ENCODE results near the gene VAV3.
A peak's percentile ranks its signal among the peaks of the same experiment; 100 is the strongest.

VAV3 gene

DNA sequence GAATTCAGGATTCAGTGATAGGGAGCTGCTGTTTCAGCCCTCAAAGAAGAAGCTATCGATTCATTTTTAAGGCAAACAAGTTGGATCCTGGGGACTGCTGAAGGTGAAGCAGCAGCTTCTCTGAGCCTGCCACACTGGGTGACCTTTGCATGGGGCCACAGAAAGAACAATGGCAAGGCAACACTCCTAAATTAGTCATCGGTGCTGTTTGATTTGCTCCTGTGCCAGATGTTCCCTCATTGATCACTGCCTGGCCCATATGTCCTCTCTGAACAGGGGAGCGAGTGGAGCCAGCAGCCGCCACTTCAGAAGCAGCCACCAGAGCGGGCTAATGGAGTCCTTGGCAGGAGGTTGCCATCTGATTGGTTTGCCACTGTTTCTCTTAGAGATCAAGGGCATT is 432.7 kb downstream of the VAV3 start:
- H3K9me3 Mint-ChIP-seq, result no peaks in the 10 kb centered on the region
- H3K4me3 Mint-ChIP-seq, result no peak overlapping the region
- no peaks in the 10 kb centered on the region for H3K36me3 Mint-ChIP-seq (ENCODE audit: low read depth)
- H3K27me3 Mint-ChIP-seq, result no peaks in the 10 kb centered on the region
- no peak overlapping the region for H3K27ac Mint-ChIP-seq
- H3K4me1 Mint-ChIP-seq (ENCODE audit: low read depth), result peaks cover 42% of the 10 kb centered on the region
- intact Hi-C loops (cut with micrococcal nuclease), result no loop called here

DNA sequence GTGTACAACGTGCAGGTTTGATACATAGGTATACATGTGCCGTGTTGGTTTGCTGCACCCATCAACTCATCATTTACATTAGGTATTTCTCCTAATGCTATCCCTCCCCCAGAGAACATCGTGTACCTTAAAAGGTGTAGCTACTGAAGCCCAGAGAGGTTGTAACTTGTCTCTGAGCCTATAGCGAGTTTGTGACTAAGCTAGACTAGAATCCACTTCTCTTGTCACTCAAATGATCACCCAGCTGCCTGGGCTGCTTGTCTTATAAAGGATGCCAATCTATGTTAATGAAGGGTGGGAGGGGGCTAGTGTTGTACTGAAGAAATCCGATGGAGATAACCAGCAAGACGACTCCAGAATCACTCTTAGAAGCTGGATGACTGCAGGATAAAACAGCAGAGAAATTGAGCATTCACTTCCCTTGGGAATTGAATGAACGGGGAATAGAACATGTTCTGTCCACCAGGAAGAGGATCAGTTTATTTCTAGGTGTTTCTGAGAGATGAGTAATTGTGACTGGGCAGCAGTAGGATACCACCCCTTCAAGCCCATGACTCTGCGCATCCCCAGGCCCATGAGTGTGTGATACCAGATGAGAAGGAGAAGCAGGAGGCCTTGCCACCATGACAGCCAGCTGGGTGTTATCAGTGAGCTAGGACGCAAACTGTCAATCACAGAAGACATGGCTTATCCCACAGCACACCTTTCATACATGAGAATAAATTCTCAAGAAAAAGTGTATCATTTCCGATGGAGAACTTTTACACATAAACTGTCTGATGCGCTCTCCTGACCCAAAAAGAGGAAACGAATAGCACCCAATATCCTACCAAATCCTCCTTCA is 433.7 kb downstream of the VAV3 start:
- intact Hi-C loops (cut with micrococcal nuclease), result no loop called here

DNA sequence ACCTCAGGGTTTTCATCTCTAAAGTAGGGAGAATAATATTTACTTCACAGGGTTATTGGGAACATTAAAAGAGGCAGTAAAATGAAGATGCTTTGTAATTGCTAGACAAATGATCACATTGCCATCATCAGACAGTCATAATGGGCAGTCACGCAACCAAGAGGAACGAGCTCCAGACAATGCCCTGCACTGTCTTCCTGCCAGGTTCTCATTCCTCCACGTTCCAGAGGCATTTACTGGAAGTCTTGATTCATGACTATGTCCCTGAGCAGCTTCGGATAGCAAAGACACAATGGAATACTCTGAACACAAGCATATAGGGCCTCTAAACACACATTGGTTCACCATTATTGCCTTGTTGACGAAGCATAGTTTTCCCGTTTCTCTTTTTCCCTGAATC is 434.4 kb downstream of the VAV3 start:
- Mint-ChIP-seq H3K9me3 (no peaks in the 10 kb centered on the region), H3K27ac (no peak overlapping the region), H3K4me1 (ENCODE audit: low read depth) (peaks cover 29% of the 10 kb centered on the region), H3K36me3 (ENCODE audit: low read depth) (no peaks in the 10 kb centered on the region), H3K27me3 (no peaks in the 10 kb centered on the region), H3K4me3 (no peak overlapping the region)
- intact Hi-C loops (cut with micrococcal nuclease), result no loop called here

More for the DNA sequence above, 433.7 kb downstream of the VAV3 start:
- no peaks in the 10 kb centered on the region for H3K9me3 Mint-ChIP-seq
- no peaks in the 10 kb centered on the region for H3K27me3 Mint-ChIP-seq
- peaks cover 36% of the 10 kb centered on the region for H3K4me1 Mint-ChIP-seq (ENCODE audit: low read depth)
- no peaks in the 10 kb centered on the region for H3K36me3 Mint-ChIP-seq (ENCODE audit: low read depth)
- H3K4me3 Mint-ChIP-seq, result no peak overlapping the region
- H3K27ac Mint-ChIP-seq, result no peak overlapping the region

DNA sequence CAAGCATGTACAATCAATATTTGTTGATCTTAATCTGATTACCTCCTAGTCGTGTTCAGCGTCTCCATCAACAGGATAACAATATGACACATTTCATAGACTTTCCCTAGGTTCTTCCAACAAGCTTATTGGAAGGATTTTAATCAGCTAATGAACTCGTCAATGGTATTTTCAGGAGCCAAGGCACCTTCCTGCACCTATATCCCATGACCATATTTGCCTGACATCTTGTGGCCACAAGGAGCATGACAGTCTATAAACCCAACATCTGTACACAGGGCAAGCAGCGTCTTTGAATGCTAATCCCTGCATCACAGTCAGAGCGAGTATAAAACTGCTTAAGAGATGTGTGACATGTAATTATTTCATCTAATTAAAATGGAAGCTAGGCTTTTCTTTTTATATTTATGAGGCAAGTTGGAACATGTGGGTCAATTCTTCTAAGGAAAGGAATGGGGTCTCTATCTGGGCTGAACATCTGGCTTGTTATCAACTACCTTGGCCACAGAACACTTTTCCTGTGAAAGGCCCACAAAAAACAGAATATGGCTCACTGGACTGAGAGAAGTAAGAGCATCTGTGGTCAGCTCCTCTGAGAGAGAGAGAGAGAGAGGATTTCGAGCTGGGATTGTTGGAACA is 435.4 kb downstream of the VAV3 start:
- H3K27me3 Mint-ChIP-seq, result no peaks in the 10 kb centered on the region
- peaks cover 29% of the 10 kb centered on the region for H3K4me1 Mint-ChIP-seq (ENCODE audit: low read depth)
- no peak overlapping the region for H3K4me3 Mint-ChIP-seq
- no peaks in the 10 kb centered on the region for H3K36me3 Mint-ChIP-seq (ENCODE audit: low read depth)
- intact Hi-C loops (cut with micrococcal nuclease), result loop anchor here (2.0 kb wide), 1 partner anchor 99 kb away; no protein-coding TSS in a partner anchor
- no peaks in the 10 kb centered on the region for H3K9me3 Mint-ChIP-seq
- no peak overlapping the region for H3K27ac Mint-ChIP-seq

DNA sequence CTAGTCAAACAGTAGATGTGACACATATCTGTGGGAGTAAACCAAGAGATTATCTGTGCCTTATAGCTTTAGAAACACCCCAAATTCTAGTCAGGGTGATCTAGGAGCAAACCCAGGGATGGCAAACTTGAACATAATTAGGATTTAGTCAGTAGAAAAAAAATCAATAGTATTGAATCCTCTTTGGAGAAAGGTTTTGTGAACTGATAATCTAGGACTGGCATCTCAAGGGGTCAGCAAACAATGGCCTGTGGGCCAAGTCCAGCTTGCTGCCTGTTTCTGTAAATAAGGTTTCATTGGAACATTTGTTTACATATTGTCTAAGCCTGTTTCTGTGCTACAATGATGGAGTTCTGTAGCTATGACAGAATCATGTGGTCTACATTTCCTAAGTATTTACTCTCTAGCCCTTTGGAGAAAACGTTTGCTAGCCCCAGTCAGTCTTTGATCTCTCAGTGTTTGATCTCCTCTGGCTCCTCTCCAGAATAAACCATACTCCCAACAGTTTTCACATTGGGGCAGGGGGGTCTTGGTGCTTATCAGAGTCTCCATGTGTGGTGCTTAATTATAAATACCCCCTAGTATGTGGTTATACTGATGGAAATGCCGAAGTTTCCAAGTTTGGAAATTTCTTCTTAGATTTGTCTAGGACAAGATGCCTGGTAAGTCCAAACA is 438.3 kb downstream of the VAV3 start:
- intact Hi-C loops (cut with micrococcal nuclease), result no loop called here
- Mint-ChIP-seq H3K9me3 (no peaks in the 10 kb centered on the region), H3K36me3 (ENCODE audit: low read depth) (no peaks in the 10 kb centered on the region), H3K27me3 (no peaks in the 10 kb centered on the region), H3K4me3 (no peak overlapping the region), H3K4me1 (ENCODE audit: low read depth) (peaks cover 16% of the 10 kb centered on the region), H3K27ac (no peak overlapping the region)

DNA sequence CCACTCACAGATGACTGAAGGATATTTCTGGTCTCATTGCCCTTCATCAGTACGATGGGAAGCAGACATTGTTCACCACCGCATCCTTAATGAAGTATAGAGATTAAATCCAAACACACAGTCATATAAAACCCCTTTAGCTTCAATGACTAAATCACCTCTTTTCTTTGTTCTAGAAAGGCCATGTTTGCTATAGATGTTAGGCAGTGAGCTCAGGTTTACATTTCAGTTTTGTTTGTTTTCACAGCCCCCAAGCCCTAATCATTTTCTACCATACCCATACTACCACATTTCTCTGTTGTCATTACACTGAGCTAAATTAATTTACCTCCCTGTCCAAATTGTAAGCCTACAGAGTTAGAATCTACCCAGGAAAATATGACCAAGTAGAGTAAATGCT is 439.0 kb downstream of the VAV3 start:
- Mint-ChIP-seq H3K36me3 (ENCODE audit: low read depth) (no peaks in the 10 kb centered on the region), H3K27ac (no peak overlapping the region), H3K9me3 (no peaks in the 10 kb centered on the region), H3K4me3 (no peak overlapping the region), H3K27me3 (no peaks in the 10 kb centered on the region), H3K4me1 (ENCODE audit: low read depth) (peaks cover 16% of the 10 kb centered on the region)
- intact Hi-C loops (cut with micrococcal nuclease), result no loop called here

DNA sequence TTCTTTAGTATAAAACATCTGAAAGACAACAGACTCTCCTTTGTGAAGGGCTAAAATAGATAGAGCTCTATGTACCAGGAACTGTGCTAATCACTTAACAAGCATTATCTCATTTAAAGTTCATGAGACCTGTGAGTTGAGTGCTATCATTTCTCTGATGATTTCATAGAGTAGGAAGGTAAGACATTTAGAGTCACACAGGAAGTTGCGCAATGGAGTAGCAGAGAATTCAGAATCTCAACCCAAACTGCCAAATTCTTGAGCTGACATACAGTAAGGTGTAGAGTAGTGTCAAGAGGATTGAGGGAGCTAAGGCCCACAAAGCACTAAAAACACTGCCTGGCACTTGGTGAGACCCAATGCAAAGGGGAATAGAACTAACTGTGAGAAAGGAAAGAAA is 439.8 kb downstream of the VAV3 start:
- Mint-ChIP-seq H3K4me1 (ENCODE audit: low read depth) (peaks cover 16% of the 10 kb centered on the region), H3K4me3 (no peak overlapping the region), H3K36me3 (ENCODE audit: low read depth) (no peaks in the 10 kb centered on the region), H3K27me3 (no peaks in the 10 kb centered on the region), H3K27ac (no peak overlapping the region), H3K9me3 (no peaks in the 10 kb centered on the region)
- intact Hi-C loops (cut with micrococcal nuclease), result no loop called here

DNA sequence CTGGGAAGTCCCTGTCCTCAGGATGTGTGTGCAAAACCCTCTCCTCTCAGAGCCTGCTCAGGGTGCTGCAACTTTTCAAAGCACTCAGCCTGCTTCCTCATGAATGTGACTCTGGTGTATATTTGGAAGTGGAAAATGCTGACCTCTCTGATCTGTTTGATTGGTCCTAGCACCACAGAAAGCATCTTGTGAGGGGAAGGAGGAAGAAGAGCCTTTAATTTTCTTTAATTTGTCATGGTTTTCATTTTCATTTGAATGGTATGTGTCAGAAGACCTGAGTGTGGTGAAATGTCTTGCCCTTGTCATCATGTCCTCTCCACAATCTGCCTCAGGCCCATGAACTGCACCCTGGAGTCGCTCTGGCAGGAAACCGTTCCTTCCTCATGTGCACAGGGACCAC is 440.7 kb downstream of the VAV3 start:
- no peaks in the 10 kb centered on the region for H3K27me3 Mint-ChIP-seq
- intact Hi-C loops (cut with micrococcal nuclease), result no loop called here
- peak overlapping the region; percentile 18 for H3K27ac Mint-ChIP-seq
- no peaks in the 10 kb centered on the region for H3K36me3 Mint-ChIP-seq (ENCODE audit: low read depth)
- no peaks in the 10 kb centered on the region for H3K9me3 Mint-ChIP-seq
- no peak overlapping the region for H3K4me3 Mint-ChIP-seq
- peaks cover 16% of the 10 kb centered on the region for H3K4me1 Mint-ChIP-seq (ENCODE audit: low read depth)

DNA sequence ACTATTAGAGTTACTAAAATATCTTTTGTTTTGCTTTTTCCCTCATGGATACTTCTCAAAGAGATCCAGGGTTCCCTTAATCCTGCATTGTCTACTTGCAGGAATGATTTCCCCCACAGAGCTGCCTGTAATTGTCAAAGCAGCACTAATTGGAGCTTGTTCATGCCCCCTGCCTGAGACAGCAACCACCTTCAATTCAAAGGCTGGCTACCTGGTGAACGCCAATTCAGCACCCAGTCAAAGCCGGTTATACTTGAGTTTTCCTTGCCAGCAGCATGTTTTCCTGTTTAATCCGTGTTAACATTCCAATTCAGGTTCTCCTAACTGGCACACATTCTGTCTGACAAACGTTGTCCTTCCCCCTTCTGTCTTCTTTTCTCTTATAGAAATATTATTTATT is 441.2 kb downstream of the VAV3 start:
- intact Hi-C loops (cut with micrococcal nuclease), result no loop called here

DNA sequence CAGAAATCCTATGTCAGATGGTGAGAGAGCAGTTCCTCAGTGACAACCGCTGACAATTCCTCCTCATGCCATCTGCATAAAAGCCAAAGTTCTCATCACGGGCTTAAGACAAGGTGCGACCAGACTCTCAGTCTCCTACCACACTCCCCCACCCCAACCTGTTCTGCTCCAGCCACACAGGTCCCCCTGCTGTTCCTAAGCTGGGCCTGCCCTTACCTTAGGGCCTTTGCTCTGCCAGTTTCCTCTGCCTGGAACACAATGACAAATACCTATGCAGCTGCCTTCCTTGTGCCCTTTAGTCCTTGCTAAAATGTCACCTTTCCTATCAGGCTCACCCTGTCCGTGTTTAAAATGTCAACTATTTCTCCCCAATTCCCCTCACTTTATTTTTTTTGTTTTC is 441.9 kb downstream of the VAV3 start:
- Mint-ChIP-seq H3K4me3 (no peak overlapping the region), H3K9me3 (no peaks in the 10 kb centered on the region)
- intact Hi-C loops (cut with micrococcal nuclease), result no loop called here

More for the DNA sequence above, 441.2 kb downstream of the VAV3 start:
- Mint-ChIP-seq H3K27me3 (no peaks in the 10 kb centered on the region), H3K36me3 (ENCODE audit: low read depth) (no peaks in the 10 kb centered on the region), H3K4me3 (no peak overlapping the region), H3K9me3 (no peaks in the 10 kb centered on the region), H3K27ac (no peak overlapping the region), H3K4me1 (ENCODE audit: low read depth) (peaks cover 16% of the 10 kb centered on the region)

More for the DNA sequence above, 441.9 kb downstream of the VAV3 start:
- Mint-ChIP-seq H3K36me3 (ENCODE audit: low read depth) (no peaks in the 10 kb centered on the region), H3K27ac (no peak overlapping the region), H3K27me3 (no peaks in the 10 kb centered on the region), H3K4me1 (ENCODE audit: low read depth) (peaks cover 16% of the 10 kb centered on the region)
